Testis (tissue), 3 donors: ENCODE data around the gene RTN4RL1. TPM values are rescaled to one million over a fixed set of nuclear protein-coding genes. Genes with fewer than 3 reads are reported as not detected.

Source experiments
- DNase-seq: peaks from one replicate; pipeline ENCODE4 v3.0.0-alpha.2; 2019
- H3K27ac ChIP-seq, 2 donors: fragments of 200-600 bp; sonication (generic); one replicate each; pipeline ENCODE4 v1.5.1; 2019
- H3K27me3 ChIP-seq: fragments of 200-600 bp; sonication (generic); one replicate; pipeline ENCODE4 v1.5.1; 2019
- H3K36me3 ChIP-seq: fragments of 200-600 bp; sonication (generic); one replicate; pipeline ENCODE4 v1.5.1; 2017; ENCODE audit warnings: low read depth; ENCODE audit errors: missing control alignments
- H3K4me1 ChIP-seq: fragments of 200-600 bp; sonication (generic); one replicate; pipeline ENCODE4 v1.5.1; 2019
- H3K4me3 ChIP-seq, 2 donors: fragments of 200-600 bp; sonication (generic); one replicate each; pipeline ENCODE4 v1.5.1; 2017 to 2019
- H3K9me3 ChIP-seq: fragments of 200-600 bp; sonication (generic); one replicate; pipeline ENCODE4 v1.5.1; 2017
- POLR2A ChIP-seq: fragments of 450-650 bp; IDR thresholded peaks from one replicate; pipeline ENCODE4 v1.6.1; 2017; ENCODE audit warnings: antibody characterized with exemption, mild to moderate bottlenecking, moderate library complexity
- WGBS, 2 donors: methylation state at CpG; one replicate each; pipeline ENCODE4 v1.1.5; 2018; 5-methylcytosine and 5-hydroxymethylcytosine counted together
- intact Hi-C: fragments of 100-400 bp; cut with DNase I; formaldehyde crosslinking; loops from one replicate; pipeline ENCODE4 v1.15.1; 2023; ENCODE audit warnings: low total_unique reads
- polyA plus RNA-seq: library from polyadenylated mRNA; stranded (reverse); fragments of 350-450 nt; fragmentation: Illumina TruSeq; extraction: RNeasy Lipid Tissue Mini Kit (QIAGEN cat#74804); gene quantifications from one replicate; pipeline ENCODE4 v1.2.3, GENCODE V29; 2014; ENCODE audit warnings: low read depth, low replicate concordance; ENCODE audit not compliant: insufficient read depth
- total RNA-seq, 2 donors: library from RNA; depleted of rRNA; stranded (reverse); fragments of >200 nt; gene quantifications; one replicate each; pipeline ENCODE4 v1.2.3, GENCODE V29; 2016
- TF ChIP-seq, protein P1 (sequence below), 3 experiments: fragments of 450-650 bp in 2 of 3; fragments of 200-600 bp in 1 of 3; sonication (generic) in 1 of 3; IDR thresholded peaks; one replicate each; pipeline ENCODE4 v1.5.1; 2016 to 2019; ENCODE audit warnings: antibody characterized with exemption in 3 of 3, mild to moderate bottlenecking in 2 of 3, moderate library complexity in 1 of 3

The RTN4RL1 gene
- total and polyA plus RNA-seq, 3 donors from 2014 or later, result 1.7 to 1.8 (median 1.8) TPM

DNA sequence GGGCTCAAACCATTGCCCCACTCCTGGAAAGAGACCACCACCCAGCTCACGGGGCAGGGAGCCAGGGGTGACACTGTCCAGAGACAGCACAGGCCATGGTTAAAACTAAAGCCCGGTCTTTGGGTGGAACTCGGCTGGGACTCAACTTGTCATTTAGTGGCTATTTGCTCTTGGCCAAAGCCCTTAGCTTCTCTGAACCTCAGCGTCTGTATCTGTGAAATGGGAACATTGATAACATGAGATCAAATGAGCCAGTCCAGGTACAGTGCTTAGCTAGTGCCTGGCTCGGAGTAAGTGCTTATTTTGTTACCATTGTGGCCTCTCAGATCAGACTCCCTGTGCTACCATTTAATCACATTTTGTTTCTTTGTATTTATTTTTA lies 48.5 kb downstream of the RTN4RL1 start:
- WGBS, 2 donors, result 54 to 59% methylated on average over 5 of the region's 5 CpGs
- DNase-seq, result no peak
- Histone ChIP-seq H3K9me3 (no peaks in the 10 kb centered on the region), H3K27ac (no peak overlapping the region), H3K27me3 (no peaks in the 10 kb centered on the region), H3K4me1 (peaks cover 29% of the 10 kb centered on the region), H3K36me3 (no peaks in the 10 kb centered on the region), H3K4me3 (no peak overlapping the region)
- TF ChIP-seq, protein P1, sequence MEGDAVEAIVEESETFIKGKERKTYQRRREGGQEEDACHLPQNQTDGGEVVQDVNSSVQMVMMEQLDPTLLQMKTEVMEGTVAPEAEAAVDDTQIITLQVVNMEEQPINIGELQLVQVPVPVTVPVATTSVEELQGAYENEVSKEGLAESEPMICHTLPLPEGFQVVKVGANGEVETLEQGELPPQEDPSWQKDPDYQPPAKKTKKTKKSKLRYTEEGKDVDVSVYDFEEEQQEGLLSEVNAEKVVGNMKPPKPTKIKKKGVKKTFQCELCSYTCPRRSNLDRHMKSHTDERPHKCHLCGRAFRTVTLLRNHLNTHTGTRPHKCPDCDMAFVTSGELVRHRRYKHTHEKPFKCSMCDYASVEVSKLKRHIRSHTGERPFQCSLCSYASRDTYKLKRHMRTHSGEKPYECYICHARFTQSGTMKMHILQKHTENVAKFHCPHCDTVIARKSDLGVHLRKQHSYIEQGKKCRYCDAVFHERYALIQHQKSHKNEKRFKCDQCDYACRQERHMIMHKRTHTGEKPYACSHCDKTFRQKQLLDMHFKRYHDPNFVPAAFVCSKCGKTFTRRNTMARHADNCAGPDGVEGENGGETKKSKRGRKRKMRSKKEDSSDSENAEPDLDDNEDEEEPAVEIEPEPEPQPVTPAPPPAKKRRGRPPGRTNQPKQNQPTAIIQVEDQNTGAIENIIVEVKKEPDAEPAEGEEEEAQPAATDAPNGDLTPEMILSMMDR (IDR thresholded peaks at IDR 0.05), result no peak
- intact Hi-C loops, result no loop called here

- Histone ChIP-seq H3K27ac (no peak overlapping the region), H3K27me3 (no peaks in the 10 kb centered on the region), H3K4me3 (no peak overlapping the region), H3K36me3 (no peaks in the 10 kb centered on the region), H3K9me3 (no peaks in the 10 kb centered on the region), H3K4me1 (peaks cover 23% of the 10 kb centered on the region)
- DNase-seq, result no peak
- intact Hi-C loops, result no loop called here
- 76 to 93% methylated on average over 3 to 4 of the region's 4 CpGs for WGBS, 2 donors
- TF ChIP-seq, protein P1 (IDR thresholded peaks at IDR 0.05), result no peak
- TF ChIP-seq POLR2A, result no peak
Observed at GRCh38 chr17:1976000-1976682, 49.0 kb downstream of the RTN4RL1 start.

DNA sequence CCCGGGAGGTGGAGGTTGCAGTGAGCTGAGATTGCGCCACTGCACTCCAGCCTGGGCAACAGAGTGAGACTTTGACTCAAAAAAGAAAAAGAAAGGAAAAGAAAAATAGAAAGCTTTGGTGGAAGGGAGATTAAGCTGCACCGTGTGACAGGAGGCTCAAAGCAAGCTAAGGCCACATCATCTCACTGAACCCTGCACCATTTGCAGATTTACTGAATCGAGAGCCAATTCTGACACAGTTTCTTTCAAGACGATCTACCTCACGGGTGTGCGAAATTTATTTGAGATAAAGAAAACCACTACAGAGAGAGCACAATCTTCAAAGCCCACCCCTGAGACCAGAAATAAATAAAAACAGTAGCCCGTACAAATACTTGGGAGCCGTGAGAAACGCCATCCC lies 49.6 kb downstream of the RTN4RL1 start:
- intact Hi-C loops, result no loop called here
- peaks cover 22% of the 10 kb centered on the region for H3K4me1 ChIP-seq
- no peak for TF ChIP-seq POLR2A
- TF ChIP-seq, protein P1 (IDR thresholded peaks at IDR 0.05), result no peak
- no peak for DNase-seq
- H3K36me3 ChIP-seq, result no peaks in the 10 kb centered on the region
- no peaks in the 10 kb centered on the region for H3K9me3 ChIP-seq
- no peak overlapping the region for H3K4me3 ChIP-seq
- no peak overlapping the region for H3K27ac ChIP-seq
- 80 to 88% methylated on average over 10 of the region's 10 CpGs for WGBS, 2 donors
- no peaks in the 10 kb centered on the region for H3K27me3 ChIP-seq

GRCh38 chr17:1972487-1973160 lies 52.5 kb downstream of the RTN4RL1 start:
- DNase-seq, result no peak
- intact Hi-C loops, result no loop called here

More at GRCh38 chr17:1972487-1973160, 52.5 kb downstream of the RTN4RL1 start:
- Histone ChIP-seq H3K9me3 (no peaks in the 10 kb centered on the region), H3K4me1 (peaks cover 15% of the 10 kb centered on the region), H3K36me3 (no peaks in the 10 kb centered on the region), H3K4me3 (no peak overlapping the region), H3K27me3 (no peaks in the 10 kb centered on the region), H3K27ac (no peak overlapping the region)
- TF ChIP-seq POLR2A, result no peak
- TF ChIP-seq, protein P1 (IDR thresholded peaks at IDR 0.05), result no peak
- 52 to 60% methylated on average over 21 to 23 of the region's 23 CpGs for WGBS, 2 donors
